SK-N-MC (cell line): ENCODE results near the gene TPRKB.
"Not testable (repeated sequence)": the region's sequence is repeated elsewhere in the genome, so short reads cannot be mapped to it uniquely, and the experiment has no call there.

Experiments used
- DNase-seq: peaks from one replicate; pipeline ENCODE4 v3.0.0-alpha.2; 2011; ENCODE audit warnings: low read depth, low spot score
- H3K27ac ChIP-seq: fragments of 200-600 bp; sonication (generic); 2 replicates; pipeline ENCODE4 v1.5.1; 2016; ENCODE audit warnings: mixed run types
- H3K36me3 ChIP-seq: fragments of 200-600 bp; sonication (generic); 2 replicates; pipeline ENCODE4 v1.6.1; 2017; ENCODE audit warnings: antibody characterized with exemption, low read length, mixed read lengths; ENCODE audit not compliant: insufficient read depth
- H3K4me3 ChIP-seq: fragments of 200-600 bp; sonication (generic); 2 replicates; pipeline ENCODE4 v1.5.1; 2016
- H3K9ac ChIP-seq: fragments of 200-600 bp; sonication (generic); 2 replicates; pipeline ENCODE4 v1.8.0; 2017; ENCODE audit warnings: mixed run types, mixed read lengths; ENCODE audit not compliant: insufficient read length
- H3K9me3 ChIP-seq: fragments of 200-600 bp; sonication (generic); 2 replicates; pipeline ENCODE4 v1.6.1; 2017; ENCODE audit warnings: low read depth, mild to moderate bottlenecking, antibody characterized with exemption, low read length, moderate library complexity, mixed read lengths
- EZH2 ChIP-seq: fragments of 200-600 bp; sonication (generic); IDR thresholded peaks from one replicate; pipeline ENCODE4 v1.6.1; 2017; ENCODE audit warnings: antibody characterized with exemption
- FOXP2 ChIP-seq: optimal IDR thresholded peaks from 2 replicates; pipeline ENCODE3; 2011; ENCODE audit warnings: mild to moderate bottlenecking, moderate library complexity; ENCODE audit not compliant: insufficient read depth; ENCODE audit errors: extremely low read length, control extremely low read depth
- POLR2AphosphoS5 ChIP-seq: IDR thresholded peaks from 2 replicates; pipeline ENCODE4 v1.6.1; 2012; ENCODE audit warnings: mild to moderate bottlenecking, low read depth, low read length, borderline replicate concordance

The TPRKB gene

GRCh38 chr2:73718851-73719621 lies 18.1 kb downstream of the TPRKB start:
- no peaks in the 10 kb centered on the region for H3K36me3 ChIP-seq
- no peak overlapping the region for H3K9ac ChIP-seq
- no peak overlapping the region for H3K27ac ChIP-seq
- no peak for TF ChIP-seq POLR2AphosphoS5
- no peak for TF ChIP-seq EZH2
- TF ChIP-seq FOXP2 = no peak
- H3K4me3 ChIP-seq = no peak overlapping the region
- no peak for DNase-seq
- no peaks in the 10 kb centered on the region for H3K9me3 ChIP-seq

- DNase-seq = no peak
- Histone ChIP-seq H3K36me3 (no peaks in the 10 kb centered on the region), H3K9me3 (no peaks in the 10 kb centered on the region), H3K27ac (no peak overlapping the region), H3K4me3 (no peak overlapping the region), H3K9ac (no peak overlapping the region)
- TF ChIP-seq FOXP2 (no peak), POLR2AphosphoS5 (no peak), EZH2 (no peak)
Measured at GRCh38 chr2:73718421-73718820, 18.7 kb downstream of the TPRKB start.

GRCh38 chr2:73717695-73718094 lies 19.4 kb downstream of the TPRKB start:
- H3K9ac ChIP-seq, H3K36me3 ChIP-seq, H3K27ac ChIP-seq, H3K4me3 ChIP-seq, H3K9me3 ChIP-seq, DNase-seq: not testable (repeated sequence)

GRCh38 chr2:73717251-73717606 lies 19.9 kb downstream of the TPRKB start:
- Histone ChIP-seq H3K27ac (no peak overlapping the region), H3K9me3 (no peaks in the 10 kb centered on the region), H3K4me3 (no peak overlapping the region), H3K9ac (no peak overlapping the region), H3K36me3 (no peaks in the 10 kb centered on the region)
- DNase-seq = no peak
- TF ChIP-seq POLR2AphosphoS5 = no peak
- TF ChIP-seq FOXP2 = no peak
- no peak for TF ChIP-seq EZH2

- DNase-seq = no peak
- Histone ChIP-seq H3K27ac (no peak overlapping the region), H3K9ac (no peak overlapping the region)
Measured at GRCh38 chr2:73716543-73717250, 20.4 kb downstream of the TPRKB start.

GRCh38 chr2:73714091-73714490 lies 23.1 kb downstream of the TPRKB start:
- Histone ChIP-seq H3K27ac (no peak overlapping the region), H3K36me3 (no peaks in the 10 kb centered on the region), H3K4me3 (no peak overlapping the region), H3K9me3 (no peaks in the 10 kb centered on the region), H3K9ac (no peak overlapping the region)
- no peak for TF ChIP-seq FOXP2
- TF ChIP-seq EZH2 = no peak
- no peak for TF ChIP-seq POLR2AphosphoS5
- no peak for DNase-seq

More at GRCh38 chr2:73716543-73717250, 20.4 kb downstream of the TPRKB start:
- TF ChIP-seq FOXP2 (no peak), EZH2 (no peak), POLR2AphosphoS5 (no peak)
- no peaks in the 10 kb centered on the region for H3K36me3 ChIP-seq
- no peak overlapping the region for H3K4me3 ChIP-seq
- H3K9me3 ChIP-seq = no peaks in the 10 kb centered on the region

GRCh38 chr2:73708527-73708926 lies 28.6 kb downstream of the TPRKB start:
- Histone ChIP-seq H3K27ac (no peak overlapping the region), H3K4me3 (no peak overlapping the region), H3K9me3 (no peaks in the 10 kb centered on the region), H3K9ac (no peak overlapping the region), H3K36me3 (no peaks in the 10 kb centered on the region)
- DNase-seq = no peak
- TF ChIP-seq FOXP2 (no peak), POLR2AphosphoS5 (no peak), EZH2 (no peak)

- TF ChIP-seq FOXP2 = no peak
- TF ChIP-seq POLR2AphosphoS5 = no peak
- no peak overlapping the region for H3K4me3 ChIP-seq
- H3K27ac ChIP-seq = no peak overlapping the region
- no peaks in the 10 kb centered on the region for H3K9me3 ChIP-seq
- no peak for DNase-seq
- H3K36me3 ChIP-seq = no peaks in the 10 kb centered on the region
- no peak overlapping the region for H3K9ac ChIP-seq
Measured at GRCh38 chr2:73707636-73708035, 29.5 kb downstream of the TPRKB start.
